ENCODE measurements around the gene SLC44A5. TPM values are rescaled to one million over a fixed set of nuclear protein-coding genes. Genes with fewer than 3 reads are reported as not detected.

Gene SLC44A5
- total RNA-seq, 4 donors from 2014 or later: 0.22 to 0.57 (median 0.42) TPM

- no peak for TF ChIP-seq CTCF (IDR thresholded peaks at IDR 0.05; ENCODE audit: low read depth)
These were observed 268.1 kb downstream of the SLC44A5 start for GRCh38 chr1:75342786-75343185.

- TF ChIP-seq CTCF (IDR thresholded peaks at IDR 0.05; ENCODE audit: low read depth): no peak
These were observed 269.4 kb downstream of the SLC44A5 start for GRCh38 chr1:75341537-75341936.

GRCh38 chr1:75338616-75339483, 272.1 kb downstream of the SLC44A5 start:
- no peak for TF ChIP-seq CTCF (IDR thresholded peaks at IDR 0.05; ENCODE audit: low read depth)

- no peak for TF ChIP-seq CTCF (IDR thresholded peaks at IDR 0.05; ENCODE audit: low read depth)
These were observed 276.0 kb downstream of the SLC44A5 start for GRCh38 chr1:75334876-75335389.

GRCh38 chr1:75330624-75331023, 280.3 kb downstream of the SLC44A5 start:
- no peak for TF ChIP-seq CTCF (IDR thresholded peaks at IDR 0.05; ENCODE audit: low read depth)

- TF ChIP-seq CTCF (IDR thresholded peaks at IDR 0.05; ENCODE audit: low read depth): no peak
These were observed 282.2 kb downstream of the SLC44A5 start for GRCh38 chr1:75328691-75329090.

GRCh38 chr1:75327395-75327794, 283.5 kb downstream of the SLC44A5 start:
- no peak for TF ChIP-seq CTCF (IDR thresholded peaks at IDR 0.05; ENCODE audit: low read depth)

Data from subcutaneous adipose tissue (tissue), 4 donors.